ENCODE data around the gene ARMC9. TPM values are rescaled to one million over a fixed set of nuclear protein-coding genes. Genes with fewer than 3 reads are reported as not detected.
"Not testable (repeated sequence)": the region's sequence is repeated elsewhere in the genome, so short reads cannot be mapped to it uniquely, and the experiment has no call there.

Gene ARMC9
- polyA plus RNA-seq, 1 donor: 6.3 TPM

DNA sequence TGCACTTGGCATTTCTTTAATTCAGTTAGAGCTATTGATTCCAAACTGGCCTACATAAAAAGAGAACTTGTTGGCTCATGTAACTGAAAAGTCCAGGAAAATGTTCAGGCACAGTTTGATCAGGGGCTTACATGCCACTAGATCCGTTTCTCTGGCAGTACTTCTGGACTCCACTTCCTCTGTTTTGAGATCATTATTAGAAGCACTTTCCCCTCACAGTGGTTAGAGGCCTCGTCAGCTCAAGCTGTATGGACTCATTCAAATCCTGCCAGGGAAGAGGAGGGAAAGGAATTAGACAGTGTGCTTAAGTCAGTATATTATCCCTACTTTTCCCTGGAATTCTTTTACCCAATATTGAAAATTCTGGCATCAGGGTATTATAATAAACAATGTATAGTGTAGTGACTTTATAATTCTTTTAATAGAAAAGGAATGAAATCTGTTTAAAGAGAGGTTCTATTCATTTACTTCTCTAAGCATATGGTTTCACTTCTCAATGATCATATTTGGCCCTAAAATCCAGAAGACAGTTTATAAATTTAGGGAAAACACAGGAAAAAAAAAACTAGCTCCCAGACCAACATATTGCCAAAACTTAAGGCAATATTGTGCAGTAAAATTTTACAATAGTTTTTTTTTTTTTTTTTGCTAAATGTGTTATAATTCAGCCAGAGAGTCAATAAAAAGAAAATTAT, 92.0 kb downstream of the ARMC9 start:
- DNase-seq: peak; percentile 31

DNA sequence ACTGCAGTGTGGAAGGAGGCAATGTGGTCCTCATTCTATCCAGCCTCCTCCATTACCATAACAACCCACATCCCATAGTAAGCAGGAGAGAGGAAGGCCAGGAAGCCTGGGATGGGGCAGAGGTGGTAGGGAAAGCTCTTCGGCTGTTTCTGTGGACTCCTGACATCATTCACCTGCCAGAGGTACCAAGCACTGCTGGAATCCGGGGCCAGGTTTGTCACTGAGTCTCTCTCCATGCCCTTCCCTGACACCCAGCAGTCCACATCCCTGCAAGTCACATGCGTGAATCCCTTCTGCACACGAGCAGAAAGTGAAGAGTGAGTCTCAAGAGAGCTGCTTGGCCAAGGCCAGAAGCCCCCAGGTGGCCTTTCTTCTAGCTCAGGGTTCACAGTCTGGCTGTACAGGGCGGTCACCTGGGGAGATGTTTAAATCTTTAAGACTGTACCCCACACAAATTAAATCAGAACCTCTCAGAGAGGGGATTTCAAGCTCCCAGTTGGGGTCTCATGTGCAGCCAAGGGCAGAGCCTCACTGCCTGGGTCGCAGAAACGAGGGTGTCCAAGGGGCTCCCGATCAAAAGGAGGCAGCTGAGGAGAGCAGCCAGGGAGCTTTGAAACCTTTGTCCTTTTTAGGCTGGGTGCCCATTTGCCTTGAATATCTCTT, 94.2 kb downstream of the ARMC9 start:
- DNase-seq: no peak

DNA sequence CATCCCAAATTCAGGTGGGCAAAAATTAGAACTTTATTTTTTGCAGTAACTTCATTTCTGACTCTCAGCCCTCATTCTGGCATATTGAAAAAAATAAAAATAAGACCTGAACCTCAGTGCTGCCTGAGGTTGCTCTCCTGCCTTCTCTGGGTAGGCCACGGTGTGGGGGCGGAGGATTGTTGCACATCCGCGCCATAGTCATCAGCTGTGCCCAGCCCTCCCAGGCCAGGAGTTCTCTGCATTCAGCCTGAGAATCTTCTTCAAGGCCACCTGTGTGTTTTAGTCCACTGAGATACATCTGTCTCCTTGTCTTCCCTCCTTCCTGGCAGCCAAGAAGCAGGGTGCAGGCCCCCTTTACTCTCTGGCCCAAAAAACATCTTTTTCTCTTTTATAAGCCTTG, 94.7 kb downstream of the ARMC9 start:
- no peak for DNase-seq

DNA sequence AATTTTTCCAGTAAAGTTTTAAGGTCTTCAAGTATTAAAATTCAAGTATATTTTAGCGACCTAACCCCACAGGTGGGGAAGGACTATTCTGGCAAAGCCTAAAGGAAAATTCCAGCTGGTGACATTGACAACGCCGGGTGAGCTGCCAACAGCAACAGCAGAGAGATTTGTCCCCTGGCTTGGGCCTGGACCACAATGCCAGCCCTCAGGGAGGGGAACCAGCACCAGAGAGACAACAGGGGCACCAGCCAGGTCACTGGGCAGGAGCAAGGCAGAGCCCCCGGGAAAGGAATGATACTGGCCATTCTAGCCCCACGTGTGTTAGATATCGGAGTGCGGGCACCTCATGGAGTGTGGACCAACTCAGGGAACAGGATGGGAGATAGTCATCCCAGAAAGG, 95.7 kb downstream of the ARMC9 start:
- DNase-seq: no peak

DNA sequence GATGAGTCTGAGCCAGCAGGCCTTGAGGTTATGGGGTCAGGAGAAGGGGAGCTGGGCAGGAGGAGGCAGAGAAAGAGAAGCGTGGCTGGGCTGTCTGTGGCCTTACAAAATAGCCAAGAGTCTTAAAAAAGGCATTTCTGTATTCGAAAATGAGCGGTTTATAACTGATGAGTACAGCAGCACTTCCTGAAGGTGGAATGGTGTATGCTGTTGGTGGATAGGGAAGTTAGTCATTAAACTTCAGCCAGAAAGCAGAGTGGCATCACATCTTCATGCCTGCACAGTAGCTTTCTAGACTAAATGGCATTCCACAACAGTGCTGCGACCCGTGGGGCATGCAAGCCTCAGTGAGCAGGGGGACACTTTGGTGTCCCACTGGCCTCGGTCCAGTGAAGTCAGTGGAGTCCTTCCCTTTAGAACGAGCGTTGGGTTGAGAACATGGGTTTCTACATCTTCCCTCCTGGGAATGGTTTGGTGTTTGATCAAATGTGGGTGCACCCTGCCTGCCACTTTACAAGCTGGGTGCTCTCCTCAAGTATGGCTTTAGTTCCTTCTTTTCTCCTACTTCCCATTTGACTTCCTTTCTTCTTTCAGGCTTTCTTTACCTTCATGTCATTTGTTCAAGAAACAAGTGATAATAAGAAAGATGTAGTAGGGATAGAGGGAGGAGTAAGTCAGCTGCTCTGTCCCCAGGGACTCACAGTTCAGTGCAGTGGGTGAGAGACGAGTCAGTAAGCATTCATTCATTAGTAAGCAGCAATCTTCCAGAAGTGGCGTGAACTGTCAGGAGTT, 96.3 kb downstream of the ARMC9 start:
- no peak for DNase-seq

DNA sequence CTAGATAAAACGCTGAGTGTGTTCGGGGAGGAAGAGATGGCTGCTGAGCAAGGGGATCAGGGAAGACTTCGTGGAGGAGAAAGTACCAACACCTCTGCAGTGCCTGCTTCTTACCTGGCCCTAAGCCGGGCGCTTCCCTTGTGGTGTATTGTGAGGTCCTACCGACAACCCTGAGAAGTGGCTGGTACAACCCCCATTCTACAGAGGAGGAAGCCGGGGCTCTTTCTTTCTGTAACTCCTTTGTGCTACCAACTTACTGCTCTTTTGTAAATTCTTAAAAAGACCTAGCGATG, 96.9 kb downstream of the ARMC9 start:
- no peak for DNase-seq

DNA sequence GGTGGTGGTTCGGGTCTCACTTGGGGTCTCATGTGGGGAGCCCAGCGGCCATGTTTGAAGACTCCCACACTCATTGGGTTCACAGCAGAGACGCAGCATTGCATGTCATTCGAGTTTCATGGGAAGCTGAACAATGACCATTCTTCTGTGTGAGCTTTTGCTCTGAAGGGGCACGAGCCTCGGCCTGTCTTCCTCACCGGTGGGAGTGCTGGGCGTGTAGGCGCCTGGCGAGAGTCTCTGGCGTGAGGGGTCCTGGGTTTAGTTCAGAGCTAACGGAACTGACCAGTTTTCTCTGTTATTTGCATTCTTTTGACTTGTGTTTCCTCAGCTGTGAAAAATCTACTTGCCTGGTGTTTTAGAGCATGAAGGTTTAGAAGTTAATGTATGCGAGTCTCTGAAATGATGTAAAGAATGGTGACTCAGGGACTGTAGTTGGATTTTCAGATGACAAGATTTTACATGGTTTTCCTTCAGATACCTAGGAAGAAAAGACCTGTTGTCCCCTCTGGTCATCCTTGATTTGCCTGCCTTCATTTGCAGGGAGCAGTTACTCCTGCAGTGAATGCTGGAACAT, 98.1 kb downstream of the ARMC9 start:
- no peak for DNase-seq

DNA sequence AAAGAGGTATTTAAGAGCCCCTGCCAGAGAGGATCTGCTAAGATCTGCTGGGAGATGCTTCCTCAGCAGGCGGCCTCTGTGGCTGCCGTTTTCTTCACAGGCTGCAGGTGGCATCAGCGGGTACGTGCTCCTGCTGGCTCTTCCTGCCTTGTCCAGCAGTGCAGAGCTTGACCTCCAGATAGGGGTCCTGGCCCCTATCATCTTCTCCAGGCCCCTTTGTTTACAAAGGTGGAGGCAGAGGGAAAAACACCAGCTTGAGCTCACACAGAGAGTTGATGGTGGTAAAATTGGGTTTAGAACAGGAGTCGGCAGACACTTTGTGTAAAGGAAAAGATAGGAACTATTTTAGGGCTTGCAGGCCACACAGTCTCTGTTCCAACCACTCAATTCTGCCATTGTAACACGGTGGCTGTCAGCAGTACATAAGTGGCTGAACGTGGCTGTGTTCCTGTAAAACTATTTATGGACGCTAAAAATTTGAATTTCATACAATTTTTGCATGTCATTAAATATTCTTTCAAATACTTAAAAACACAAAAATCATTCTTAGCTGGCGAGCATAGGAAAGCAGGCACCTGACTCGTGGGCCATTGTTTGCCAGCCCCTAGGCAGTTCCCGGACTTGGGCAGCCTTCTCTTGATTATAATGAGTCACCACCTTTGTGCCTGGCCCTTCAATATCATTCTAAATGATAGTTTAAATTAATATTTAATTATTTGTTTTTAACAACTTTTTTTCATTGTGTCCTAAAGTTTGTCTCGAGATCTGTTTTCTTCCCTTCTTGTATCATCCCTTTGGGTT, 98.9 kb downstream of the ARMC9 start:
- DNase-seq: no peak

DNA sequence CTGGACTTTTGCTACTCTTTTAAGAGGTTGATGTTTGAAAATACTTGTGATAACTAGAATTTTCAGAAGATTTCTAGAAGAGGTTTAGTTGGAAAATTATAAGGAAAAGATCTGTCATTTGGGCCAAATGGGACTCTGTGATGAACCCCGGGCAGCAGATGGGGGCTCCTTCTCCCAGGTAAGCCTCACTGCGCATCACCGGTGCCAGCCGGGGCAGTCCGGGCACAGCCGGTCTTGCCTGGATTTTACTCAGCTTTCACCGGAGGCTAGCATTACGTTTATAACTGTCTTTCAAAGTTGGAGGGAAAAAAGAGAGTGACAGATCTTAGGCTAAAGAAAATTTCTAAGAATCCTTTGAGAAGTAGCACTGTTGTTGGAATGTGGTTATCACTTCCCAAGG, 99.7 kb downstream of the ARMC9 start:
- no peak for DNase-seq

DNA sequence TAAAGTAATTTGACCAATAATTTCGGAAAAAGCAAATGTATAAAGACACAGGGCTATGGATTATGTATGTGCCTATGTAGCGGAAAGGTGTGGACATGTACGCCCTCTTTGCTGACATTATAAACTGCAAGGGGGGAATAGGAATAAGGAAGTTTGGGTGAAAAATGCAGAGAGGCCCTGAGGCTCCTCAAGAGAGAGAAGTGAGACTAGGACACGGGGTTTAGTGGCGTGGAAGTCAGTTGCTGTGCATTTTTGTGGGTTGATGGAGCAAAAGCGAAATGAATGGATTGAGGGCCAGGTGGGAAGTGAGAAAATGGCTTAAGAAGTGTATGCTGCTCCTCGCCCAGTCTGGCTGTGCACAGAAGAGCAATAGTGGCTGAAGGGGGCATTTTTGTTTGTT, 100.8 kb downstream of the ARMC9 start:
- DNase-seq: no peak

DNA sequence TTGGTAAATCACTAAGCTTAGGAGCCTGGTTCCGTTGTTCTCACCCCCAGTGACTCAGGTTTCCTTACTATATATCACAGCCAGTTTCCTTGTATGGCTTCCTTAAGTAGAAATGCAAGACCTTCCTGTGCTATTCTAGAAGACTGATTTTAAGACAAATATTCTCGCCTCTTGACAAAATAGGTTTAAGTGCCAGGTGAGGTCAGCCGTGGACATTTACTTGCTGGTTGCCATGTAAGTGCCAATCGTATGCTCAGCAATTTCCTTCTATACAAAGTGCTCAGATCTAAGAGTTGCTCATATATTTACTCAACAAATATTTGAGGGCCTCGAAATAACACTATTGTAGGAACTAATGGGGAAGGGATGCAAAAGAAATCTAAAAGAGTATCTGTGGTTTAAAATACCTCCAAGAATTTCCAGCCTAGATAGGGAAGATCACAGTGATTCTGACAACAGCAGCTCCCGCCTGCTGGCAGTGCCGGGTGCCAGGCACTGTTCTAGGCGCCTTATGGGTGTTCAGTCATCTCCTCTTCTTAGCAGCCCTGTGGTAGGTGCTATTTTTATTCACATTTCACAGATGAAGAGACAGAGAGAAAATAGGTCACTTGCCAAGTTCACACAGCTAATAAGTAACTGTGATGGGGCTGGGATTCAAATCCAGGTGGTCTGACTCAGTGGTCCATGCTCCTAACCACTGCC, 101.7 kb downstream of the ARMC9 start:
- no peak for DNase-seq

DNA sequence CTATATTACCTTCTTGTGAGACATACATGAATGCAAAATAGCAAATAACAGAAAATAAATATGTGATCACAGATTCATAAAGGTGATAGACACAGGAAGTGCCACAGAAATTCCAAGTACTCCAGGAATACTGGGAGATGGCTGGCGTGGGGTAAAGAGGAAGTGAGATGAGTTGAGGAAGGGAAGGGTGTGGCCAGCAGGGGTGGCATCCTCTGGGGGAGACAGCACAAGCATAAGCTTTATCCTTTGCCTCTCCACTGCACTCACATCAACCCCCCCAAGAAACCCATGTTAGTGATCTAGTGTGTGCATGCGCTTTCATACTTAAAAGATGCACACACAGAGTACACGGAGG, 102.3 kb downstream of the ARMC9 start:
- no peak for DNase-seq

DNA sequence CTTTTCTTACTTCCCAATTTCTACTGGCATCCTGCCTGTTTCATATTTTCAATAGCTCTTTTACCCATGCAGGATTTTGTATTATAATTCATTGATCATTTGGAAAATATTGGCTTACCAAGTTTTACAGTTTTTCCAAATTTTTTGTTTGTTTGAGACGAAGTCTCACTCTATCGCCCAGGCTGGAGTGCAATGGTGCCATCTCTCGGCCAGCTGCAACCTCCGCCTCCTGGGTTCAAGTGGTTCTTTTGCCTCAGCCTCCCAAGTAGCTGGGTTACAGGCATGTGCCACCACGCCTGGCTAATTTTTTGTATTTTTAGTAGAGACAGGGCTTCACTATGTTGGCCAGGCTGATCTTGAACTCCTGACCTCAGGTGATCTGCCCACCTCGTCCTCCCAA, 105.8 kb downstream of the ARMC9 start:
- not testable (repeated sequence) for DNase-seq

DNA sequence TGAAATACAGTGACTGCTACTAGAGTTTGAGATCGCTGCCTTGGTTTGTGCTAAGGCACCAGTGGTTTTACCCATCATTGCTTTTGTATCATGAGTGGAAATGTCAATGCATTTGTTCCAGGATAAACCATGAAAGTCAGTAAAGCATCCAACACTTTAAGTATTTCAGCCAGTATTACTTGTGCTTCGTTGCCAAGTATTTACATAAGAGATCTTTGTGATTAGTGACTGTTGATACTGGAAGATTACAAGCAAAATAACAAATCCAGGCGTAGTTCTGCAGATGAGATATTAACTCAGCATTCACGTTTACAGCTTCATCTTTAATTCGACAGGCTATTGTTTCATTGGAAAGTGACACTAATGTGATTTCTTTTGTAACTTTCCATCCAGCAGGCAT, 106.8 kb downstream of the ARMC9 start:
- DNase-seq: no peak

DNA sequence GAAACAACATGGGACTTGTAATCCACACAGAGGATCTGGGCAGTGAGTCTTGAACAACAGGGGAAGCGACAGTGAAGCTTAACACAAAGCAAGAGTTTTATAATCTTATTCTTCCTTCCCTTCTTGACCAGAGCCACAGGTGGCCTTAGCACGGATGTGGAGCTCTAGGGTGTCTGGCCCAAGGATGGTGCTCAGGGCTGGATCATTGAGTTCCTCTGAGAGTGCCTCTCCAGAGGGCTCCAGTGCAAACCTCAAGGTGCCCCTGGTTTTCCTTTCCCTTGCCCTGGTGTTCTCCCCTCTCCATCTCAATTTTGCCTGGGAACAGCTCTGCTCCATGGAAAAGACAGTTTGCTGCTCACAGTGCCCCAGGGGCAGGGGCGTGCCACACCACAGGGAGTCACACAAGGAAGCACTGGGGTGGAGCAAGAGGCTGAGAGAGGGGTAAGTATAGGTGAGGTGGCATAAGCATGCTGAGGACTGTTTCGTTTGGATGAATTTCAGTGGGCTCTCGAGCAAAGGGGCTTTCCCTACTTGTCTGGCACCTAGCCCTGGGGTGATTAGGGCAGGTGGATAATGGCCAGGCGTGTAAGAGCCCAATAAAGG, 108.5 kb downstream of the ARMC9 start:
- no peak for DNase-seq

DNA sequence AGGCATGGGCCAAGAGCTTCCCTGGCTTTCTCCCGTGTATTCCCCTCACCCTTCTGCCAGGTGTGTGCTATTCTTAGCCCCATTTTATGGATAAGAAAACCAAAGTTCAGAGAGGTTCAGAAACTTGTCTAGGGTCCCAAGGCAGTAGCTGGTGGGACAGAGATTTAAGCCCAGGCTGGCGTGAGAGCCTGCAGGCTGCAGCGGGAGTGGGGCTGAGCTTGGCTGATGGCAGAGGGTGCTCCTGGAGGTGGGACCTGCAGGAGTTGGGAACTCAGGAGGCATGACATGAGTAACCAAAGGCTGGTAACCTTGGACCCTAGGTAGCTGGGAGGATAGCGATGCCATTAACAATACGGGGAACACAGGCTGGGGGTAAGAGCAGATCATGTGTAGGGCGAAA, 109.8 kb downstream of the ARMC9 start:
- DNase-seq: no peak

DNA sequence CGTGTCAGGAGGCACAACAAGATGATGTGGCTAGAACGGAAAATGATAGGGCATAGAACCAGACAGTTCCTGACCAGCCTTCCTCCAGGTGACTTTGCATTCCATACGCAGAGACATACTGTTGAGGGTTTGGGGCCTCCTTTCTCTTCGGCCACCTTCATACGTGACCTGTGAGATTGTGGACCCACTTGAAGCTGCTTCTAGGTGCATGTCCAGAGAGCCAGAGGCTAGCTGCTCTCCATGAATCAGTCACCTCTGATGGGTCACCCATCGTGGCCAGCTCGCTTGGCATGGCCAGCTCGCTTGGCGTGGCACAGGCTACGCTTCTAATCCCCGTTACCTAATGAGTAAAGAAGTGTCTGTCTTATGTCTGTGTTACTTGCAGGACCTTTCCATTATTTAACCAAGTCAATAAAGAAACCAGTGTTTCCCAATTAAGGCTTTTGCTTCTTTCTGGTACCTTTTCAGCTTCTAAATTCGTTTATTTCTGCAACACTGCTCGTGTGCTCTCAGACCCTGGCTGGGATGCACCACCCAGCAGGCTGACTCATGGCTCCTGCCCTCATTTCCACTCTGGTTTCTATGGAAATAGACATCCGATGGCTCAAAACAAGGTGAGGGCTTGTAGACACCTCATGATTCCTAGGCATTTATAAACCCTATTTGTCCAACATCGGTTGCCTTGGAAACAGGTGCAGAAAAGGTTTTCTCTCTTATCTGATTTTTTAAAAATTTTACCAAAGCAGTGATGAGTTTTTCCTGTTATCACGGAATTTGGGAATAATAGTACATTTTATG, 110.4 kb downstream of the ARMC9 start:
- no peak for DNase-seq

DNA sequence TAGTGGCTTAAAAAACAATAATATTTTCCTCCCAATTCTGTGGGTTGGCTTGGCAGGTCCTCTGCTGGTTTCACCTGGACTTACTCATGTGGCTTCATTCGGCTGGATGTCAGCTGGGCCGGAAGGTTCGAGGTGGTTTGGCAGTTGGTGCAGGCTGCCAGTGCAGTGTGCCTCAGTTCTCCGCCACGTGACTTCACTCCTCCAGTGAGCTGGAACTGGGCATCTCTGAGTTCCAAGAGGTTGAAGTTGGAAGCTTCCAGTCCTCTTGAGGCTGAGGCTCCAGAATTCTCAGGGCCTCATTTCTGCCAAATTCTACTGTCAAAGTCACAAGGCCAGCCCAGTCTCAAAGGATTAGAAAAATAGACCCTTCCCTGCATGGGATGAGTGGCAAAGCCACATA, 113.6 kb downstream of the ARMC9 start:
- DNase-seq: no peak

DNA sequence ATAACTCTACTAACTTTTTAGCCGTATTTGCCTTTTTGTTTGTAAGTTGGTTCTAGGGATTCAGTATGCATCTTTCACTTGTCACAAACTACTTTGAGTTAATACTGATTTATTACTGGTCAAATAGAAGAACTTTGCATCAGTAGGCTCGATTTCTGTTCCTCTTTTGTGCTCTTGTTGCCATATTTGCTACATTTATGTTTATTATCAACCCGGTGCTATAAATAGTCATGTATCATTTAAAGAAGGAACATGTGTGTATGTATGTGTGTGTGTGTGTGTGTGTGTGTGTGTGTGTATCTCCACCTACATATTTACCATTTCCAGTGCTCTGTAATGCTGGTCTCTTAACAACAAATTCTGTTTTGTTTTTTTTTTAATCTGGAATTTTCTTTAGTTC, 117.5 kb downstream of the ARMC9 start:
- DNase-seq: no peak

DNA sequence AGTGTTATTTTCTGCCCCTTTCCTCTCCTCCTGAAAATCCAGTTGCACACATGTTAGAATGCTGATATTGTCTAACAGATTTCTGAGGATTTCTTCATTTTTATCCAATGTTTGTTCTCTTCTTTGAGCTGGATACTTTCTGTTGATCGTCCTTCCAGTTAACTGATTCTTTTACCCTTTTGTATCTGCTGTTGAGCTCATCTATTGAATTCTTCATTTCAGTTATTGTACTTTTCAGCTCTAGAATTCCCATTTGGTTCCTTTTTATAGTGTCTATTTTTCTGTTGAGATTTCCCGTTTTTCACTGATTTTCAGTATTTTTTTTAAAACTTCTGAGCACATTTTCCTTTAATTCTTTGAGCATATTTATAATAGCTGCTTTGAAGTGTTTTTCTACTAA, 119.1 kb downstream of the ARMC9 start:
- DNase-seq: no peak

DNA sequence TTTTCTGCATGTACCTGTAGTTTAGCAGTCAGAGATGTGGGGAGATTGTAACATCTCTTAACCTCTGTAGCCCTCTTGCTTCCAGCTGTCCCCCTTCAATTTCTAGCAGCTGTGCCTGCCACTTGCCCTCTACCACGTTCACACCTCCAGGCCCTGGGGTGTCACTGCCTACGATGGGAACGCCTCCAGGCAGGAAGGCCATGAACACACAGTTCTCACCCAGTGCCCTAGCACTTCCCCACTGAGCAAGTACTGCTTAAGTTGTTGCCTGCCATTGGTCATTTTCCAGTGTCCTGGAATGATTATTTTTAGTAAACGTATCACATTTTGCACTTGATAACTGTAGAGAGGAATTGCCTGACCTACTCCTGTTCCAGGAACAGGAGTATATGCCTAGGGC, 120.0 kb downstream of the ARMC9 start:
- no peak for DNase-seq

All from hindlimb muscle (tissue), 1 donor.